Measurements from ENCODE around the gene STRN4.
A peak's percentile ranks its signal among the peaks of the same experiment; 100 is the strongest.

The STRN4 gene

GRCh38 chr19:46742926-46743480 is 3.2 kb downstream of the STRN4 start:
- DNase-seq: no peak

DNA sequence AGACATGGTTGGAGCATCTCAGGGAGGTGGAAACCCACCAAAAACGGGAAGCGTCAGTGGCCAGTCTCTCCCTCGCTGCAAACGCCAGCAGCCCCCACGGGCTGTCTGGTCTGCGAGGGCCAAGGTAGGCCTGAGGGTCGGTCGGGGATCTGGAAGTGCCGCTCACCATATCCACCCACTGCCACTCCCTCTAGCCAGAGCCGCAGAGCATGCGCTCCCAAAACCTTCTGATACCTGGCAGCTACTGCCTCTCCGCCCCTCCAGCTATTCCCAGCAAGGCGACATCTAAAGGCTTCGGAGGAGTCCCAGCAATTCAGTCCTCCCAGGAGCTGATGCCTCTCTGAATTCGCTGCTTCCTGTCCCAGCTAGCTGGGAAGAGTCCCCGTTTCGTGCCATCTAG is 4.8 kb downstream of the STRN4 start:
- no peak for DNase-seq

DNA sequence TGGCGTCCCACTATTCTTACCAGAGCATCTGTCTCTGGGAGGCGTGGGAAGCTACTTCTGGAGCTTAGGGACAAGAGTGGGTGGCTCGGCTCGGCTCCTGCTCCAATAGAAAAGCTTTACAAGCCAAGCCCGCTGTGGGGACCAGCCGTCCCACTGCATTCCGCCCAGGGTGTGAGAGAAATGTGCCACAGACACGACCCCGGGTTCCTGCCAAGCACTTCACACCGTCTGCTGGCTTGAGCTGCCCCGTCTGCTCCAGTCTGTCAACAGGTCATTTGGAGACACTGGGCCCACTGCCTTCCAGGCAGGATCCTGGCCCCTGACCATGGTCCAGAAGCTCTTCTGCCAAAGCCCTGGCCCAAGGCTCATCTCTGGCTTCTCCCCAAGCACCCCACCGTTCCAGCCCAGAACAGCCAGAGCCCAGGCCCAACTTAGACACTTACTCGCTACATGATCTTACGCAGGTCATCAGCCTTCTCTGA is 6.9 kb downstream of the STRN4 start:
- DNase-seq: no peak

GRCh38 chr19:46737761-46738171 is 8.5 kb downstream of the STRN4 start:
- DNase-seq: no peak

- no peak for DNase-seq
Observed at GRCh38 chr19:46737298-46737654, 9.0 kb downstream of the STRN4 start.

DNA sequence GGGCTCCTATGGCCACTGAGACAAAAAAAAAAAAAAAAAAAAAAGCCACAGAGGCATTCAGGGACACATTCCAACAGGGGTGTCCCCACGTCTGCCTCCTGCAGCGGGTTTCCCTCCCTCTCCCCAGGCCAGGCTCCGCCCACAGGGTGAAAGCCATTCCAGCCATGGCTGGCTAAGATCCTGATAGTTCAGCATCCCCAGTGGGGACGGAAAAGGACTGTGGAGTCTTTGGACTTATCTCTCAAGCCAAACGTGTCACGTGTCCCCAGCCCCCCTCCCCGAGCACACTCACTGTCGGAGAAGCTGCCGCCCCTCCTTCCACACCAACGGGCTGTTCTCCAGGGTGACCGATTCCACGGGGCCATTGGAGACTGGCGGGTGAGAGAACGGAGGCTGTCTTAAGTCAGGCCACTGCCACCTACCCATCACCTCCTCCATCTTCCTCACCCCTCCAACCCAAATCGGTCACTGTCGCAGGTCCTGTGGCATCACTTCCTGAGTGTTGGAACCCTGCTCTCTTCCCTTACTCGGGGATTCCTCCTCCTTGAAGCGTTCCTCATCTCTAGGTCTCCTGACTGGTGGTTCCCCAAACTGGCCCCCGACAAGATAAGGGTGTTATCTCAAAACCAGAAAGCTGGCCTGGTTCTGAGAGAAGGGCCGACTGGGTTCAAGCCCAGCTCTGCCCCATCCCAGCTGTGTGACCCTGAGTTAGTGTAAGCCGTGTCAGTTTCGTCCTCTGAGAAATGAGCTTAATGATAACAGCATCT is 9.5 kb downstream of the STRN4 start:
- no peak for DNase-seq

- DNase-seq: no peak
Observed at GRCh38 chr19:46733690-46734292, 12.5 kb downstream of the STRN4 start.

DNA sequence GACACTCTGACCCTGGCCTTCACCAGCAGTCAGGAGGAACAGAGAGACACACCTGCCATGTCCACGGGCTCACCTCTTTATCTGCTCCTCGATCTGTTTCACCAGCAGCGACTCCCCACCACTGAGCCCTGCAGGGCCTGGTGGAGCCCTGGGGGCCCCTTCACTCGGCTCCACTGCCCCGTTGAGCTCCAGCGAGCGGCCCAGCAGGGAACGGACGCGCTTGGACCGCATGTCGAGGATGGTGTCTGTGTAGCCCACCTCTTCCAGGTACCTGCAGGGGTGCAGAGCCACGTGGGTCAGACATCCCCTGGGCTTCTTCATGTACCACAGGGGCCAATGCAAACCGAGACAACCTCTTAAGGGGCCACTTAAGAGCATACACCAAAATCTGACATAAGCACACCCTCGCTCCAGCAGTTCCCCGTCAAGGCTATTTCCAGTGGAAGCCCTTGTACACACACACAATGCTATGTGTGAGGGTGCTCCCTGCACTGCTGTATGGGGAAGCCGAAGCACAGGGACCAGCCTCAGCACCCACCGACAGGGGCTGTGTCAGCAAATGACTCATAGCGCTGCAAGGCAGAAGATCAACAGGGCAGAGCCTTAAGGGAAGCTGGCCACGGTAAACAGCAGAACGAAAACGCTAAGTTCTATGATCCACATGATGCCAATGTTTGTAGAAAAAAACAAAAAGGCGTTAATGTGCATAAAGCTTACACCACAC is 13.1 kb downstream of the STRN4 start:
- DNase-seq: peak; percentile 23

- DNase-seq: no peak
Observed at GRCh38 chr19:46732172-46732938, 13.9 kb downstream of the STRN4 start.

- DNase-seq: no peak
Observed at GRCh38 chr19:46731584-46731983, 14.7 kb downstream of the STRN4 start.

GRCh38 chr19:46731007-46731501 is 15.2 kb downstream of the STRN4 start:
- peak; percentile 88 for DNase-seq

GRCh38 chr19:46730595-46730994 is 15.7 kb downstream of the STRN4 start:
- no peak for DNase-seq

DNA sequence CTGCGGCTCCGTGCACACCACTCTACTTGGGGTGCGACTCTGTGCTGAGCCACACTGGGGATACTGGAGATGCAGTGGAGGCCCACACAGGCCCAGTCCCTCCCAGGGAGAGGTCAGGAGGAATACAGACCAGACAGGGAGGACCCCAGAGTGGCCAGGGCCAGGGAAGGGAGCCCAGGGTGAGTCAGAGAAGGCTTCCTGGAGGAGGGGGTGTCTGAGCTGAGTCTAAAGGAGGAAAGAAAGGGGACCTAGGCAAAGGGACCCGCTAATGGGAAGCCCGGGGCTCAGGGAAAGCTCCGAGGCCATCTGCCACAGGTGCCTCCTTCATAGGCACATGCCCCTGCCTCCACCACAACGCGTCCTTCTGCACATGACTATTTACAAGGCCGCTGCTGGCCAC is 16.1 kb downstream of the STRN4 start:
- no peak for DNase-seq

GRCh38 chr19:46729696-46730095 is 16.6 kb downstream of the STRN4 start:
- DNase-seq: no peak

GRCh38 chr19:46728693-46729339 is 17.4 kb downstream of the STRN4 start:
- DNase-seq: peak; percentile 39

- DNase-seq: no peak
Observed at GRCh38 chr19:46728208-46728607, 18.0 kb downstream of the STRN4 start.

DNA sequence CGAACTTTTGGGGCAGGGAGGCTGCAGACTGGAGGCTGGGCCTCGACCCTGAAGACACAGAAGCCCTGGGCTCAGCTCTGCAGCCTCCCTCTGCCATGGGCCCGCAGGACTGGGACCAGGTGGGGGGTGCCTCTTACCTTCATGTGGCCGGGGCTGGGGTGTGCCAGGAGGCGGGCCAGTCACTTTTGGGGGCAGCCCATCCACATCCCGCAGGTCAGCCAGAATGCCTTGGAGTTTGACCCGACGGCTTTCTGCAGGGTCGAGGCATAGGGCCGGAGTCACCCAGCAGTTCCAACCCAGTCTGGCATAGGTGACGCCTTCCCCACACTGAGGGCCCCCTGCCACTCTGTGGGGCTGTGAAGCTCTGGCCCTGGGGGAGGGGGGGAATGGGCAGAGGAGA is 18.5 kb downstream of the STRN4 start:
- no peak for DNase-seq

- DNase-seq: no peak
Observed at GRCh38 chr19:46726971-46727501, 19.2 kb downstream of the STRN4 start.

GRCh38 chr19:46726551-46726950 is 19.7 kb downstream of the STRN4 start:
- DNase-seq: no peak

GRCh38 chr19:46725859-46726393 is 20.3 kb downstream of the STRN4 start:
- DNase-seq: no peak

- no peak for DNase-seq
Observed at GRCh38 chr19:46725036-46725820, 21.0 kb downstream of the STRN4 start.
